Ovary (tissue), 9 donors: ENCODE measurements around the gene RBM47. TPM values are rescaled to one million over a fixed set of nuclear protein-coding genes. Genes with fewer than 3 reads are reported as not detected.

Experiments
- DNase-seq, 5 donors: peaks; one replicate each; pipeline ENCODE4 v3.0.0-alpha.2; 2019 to 2020
- H3K27ac ChIP-seq, 2 donors: fragments of 200-600 bp; one replicate each; pipeline versions ENCODE4 v1.5.1 to v1.8.0; 2019 to 2022
- H3K27me3 ChIP-seq: fragments of 200-600 bp; one replicate; pipeline ENCODE4 v1.8.0; 2022
- H3K36me3 ChIP-seq: fragments of 200-600 bp; sonication (generic); one replicate; pipeline ENCODE4 v1.5.1; 2019
- H3K4me1 ChIP-seq: one replicate; pipeline ENCODE4 v1.8.1; 2013; ENCODE audit warnings: mild to moderate bottlenecking, moderate library complexity; ENCODE audit not compliant: insufficient read depth
- H3K4me3 ChIP-seq: fragments of 200-600 bp; sonication (generic); one replicate; pipeline ENCODE4 v1.5.1; 2017
- H3K9me3 ChIP-seq, 2 donors: fragments of 200-600 bp in 1 of 2; sonication (generic) in 1 of 2; one replicate each; pipeline versions ENCODE4 v1.5.1 to v1.8.1; 2013 to 2019; ENCODE audit warnings: mild to moderate bottlenecking in 1 of 2, moderate library complexity in 1 of 2
- EP300 ChIP-seq: sonication (generic); formaldehyde crosslinking; IDR thresholded peaks from one replicate; pipeline ENCODE4 v1.6.1; 2017; ENCODE audit warnings: antibody characterized with exemption
- POLR2A ChIP-seq: fragments of 450-650 bp; IDR thresholded peaks from one replicate; pipeline ENCODE4 v1.6.1; 2017; ENCODE audit warnings: antibody characterized with exemption, mild to moderate bottlenecking, moderate library complexity
- WGBS, 3 donors: extraction: QIAGEN DNeasy Blood & Tissue Kit in 1 of 3; methylation state at CpG; one replicate each; pipeline versions ENCODE4 v1.1.5 to v1.1.7; 2013 to 2017; 5-methylcytosine and 5-hydroxymethylcytosine counted together
- intact Hi-C, 4 donors: fragments of 100-400 bp; cut with DNase I; formaldehyde crosslinking; loops; one replicate each; pipeline versions ENCODE4 v1.11.0 to v1.15.1; 2022 to 2023
- polyA plus RNA-seq, 2 donors: library from polyadenylated mRNA; stranded (reverse); fragments of 200-250 nt in 1 of 2; fragments of 350-450 nt in 1 of 2; fragmentation: Illumina TruSeq in 1 of 2; extraction: RNeasy Lipid Tissue Mini Kit (QIAGEN cat#74804) in 1 of 2; gene quantifications; one replicate each; pipeline ENCODE4 v1.2.3, GENCODE V29; 2013 to 2014
- total RNA-seq, 7 donors: library from RNA; depleted of rRNA in 2 of 7; stranded (reverse); fragments of >200 nt in 2 of 7; fragmentation: NEBNext Ultra II Directional in 3 of 7; extraction: Animal tissue kit (Norgen Biotek cat#: 25700) in 3 of 7; gene quantifications; one replicate each; pipeline versions ENCODE4 v1.1.0 to v1.2.4, GENCODE V29; 2016 to 2023
- TF ChIP-seq, protein P1 (sequence below), 3 donors: fragments of 450-650 bp in 2 of 3; fragments of 200-600 bp in 1 of 3; IDR thresholded peaks; one replicate each; pipeline versions ENCODE4 v1.5.1 to v1.8.0; 2016 to 2022; ENCODE audit warnings: antibody characterized with exemption in 3 of 3, mild to moderate bottlenecking in 1 of 3
- donor health status: DM: no; HTN: no; CAD: no; lungs with moderate emphysema.
- donor health status: DM: no; HTN: no; CAD: no.
- donor health status: Bipolar disorder and iron deficiency.
- donor health status: DM: yes; HTN: yes; CAD: no.
- donor health status: DM: no; HTN: no; CAD: no.
- donor health status: DM: yes; HTN: yes; CAD: no.

RBM47 gene
- total and polyA plus RNA-seq, 9 donors = 2.7 to 92.8 (median 10.3) TPM

DNA sequence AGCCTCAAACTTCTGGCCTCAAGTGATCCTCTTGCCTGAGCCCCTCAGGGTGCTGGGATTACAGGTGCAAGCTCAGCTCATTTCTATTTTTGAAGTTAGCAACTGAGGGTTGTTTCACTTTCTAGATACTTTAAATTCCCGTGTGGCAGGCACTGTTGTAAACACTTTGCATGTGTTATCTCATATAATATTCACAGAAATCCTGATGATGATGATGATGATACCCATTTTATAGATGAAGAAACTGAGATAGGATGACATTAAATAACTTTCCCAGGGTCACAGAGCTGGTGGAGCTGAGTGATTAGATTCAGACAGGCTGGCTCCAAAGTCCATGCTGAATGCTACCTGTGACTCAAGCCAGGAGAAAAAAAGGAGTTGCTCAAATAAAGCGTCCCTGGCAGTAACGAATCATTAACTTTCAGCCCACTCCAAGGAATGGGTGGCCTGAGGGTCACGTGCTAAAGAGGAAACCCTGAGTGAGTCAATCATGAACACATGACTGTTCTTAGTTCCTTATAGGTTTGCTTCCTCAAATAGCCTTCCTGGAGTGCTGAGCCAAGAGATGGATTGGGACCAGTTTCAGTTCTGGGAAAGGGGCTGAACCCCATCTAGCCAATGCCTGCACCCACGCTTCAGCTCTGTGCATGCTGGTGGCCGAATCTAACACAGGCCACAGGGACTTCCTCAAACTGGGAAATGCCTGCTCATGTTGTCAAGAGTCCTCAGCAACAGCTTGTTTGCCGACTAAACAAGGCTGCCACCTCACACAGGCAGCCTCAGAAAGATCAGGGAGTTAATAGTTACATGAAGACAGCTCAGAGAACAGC lies 52.8 kb downstream of the RBM47 start:
- peak; percentile 37 to 66 (median 59) for DNase-seq
- no peak overlapping the region for H3K4me3 ChIP-seq
- peak overlapping the region in 1 of 2 donors; percentile 65 for H3K27ac ChIP-seq
- H3K27me3 ChIP-seq = no peaks in the 10 kb centered on the region
- no peak for TF ChIP-seq POLR2A
- TF ChIP-seq EP300 = no peak
- TF ChIP-seq, protein P1, sequence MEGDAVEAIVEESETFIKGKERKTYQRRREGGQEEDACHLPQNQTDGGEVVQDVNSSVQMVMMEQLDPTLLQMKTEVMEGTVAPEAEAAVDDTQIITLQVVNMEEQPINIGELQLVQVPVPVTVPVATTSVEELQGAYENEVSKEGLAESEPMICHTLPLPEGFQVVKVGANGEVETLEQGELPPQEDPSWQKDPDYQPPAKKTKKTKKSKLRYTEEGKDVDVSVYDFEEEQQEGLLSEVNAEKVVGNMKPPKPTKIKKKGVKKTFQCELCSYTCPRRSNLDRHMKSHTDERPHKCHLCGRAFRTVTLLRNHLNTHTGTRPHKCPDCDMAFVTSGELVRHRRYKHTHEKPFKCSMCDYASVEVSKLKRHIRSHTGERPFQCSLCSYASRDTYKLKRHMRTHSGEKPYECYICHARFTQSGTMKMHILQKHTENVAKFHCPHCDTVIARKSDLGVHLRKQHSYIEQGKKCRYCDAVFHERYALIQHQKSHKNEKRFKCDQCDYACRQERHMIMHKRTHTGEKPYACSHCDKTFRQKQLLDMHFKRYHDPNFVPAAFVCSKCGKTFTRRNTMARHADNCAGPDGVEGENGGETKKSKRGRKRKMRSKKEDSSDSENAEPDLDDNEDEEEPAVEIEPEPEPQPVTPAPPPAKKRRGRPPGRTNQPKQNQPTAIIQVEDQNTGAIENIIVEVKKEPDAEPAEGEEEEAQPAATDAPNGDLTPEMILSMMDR (IDR thresholded peaks at IDR 0.05) = no peak
- whole genome bisulfite sequencing, 3 donors = 13 to 20% (median 18%) methylated on average over 7 of the region's 7 CpGs
- peaks cover 5% of the 10 kb centered on the region for H3K4me1 ChIP-seq
- H3K9me3 ChIP-seq = no peaks in the 10 kb centered on the region
- no peaks in the 10 kb centered on the region for H3K36me3 ChIP-seq
- intact Hi-C loops = no loop called here

DNA sequence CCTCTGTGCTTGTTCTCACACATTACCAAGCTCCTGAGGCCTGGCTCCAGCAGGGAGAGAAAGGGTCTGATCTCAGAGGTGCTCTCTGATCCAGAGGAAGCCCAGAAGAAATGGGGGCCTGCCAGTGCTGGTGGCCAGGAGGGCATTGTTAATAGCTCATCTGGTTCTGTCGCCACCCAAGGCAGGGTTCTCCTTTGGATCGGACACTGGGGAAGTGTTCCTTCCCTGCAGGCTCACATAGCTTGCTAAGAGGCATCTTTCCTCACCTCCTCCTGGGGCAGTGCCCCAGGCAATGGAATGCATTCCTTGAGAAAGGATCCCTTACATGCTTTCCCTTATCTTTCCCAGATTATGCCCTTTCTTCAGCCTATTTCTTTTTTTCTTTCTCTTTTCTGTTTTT lies 53.8 kb downstream of the RBM47 start:
- no peak for DNase-seq
- peaks cover 5% of the 10 kb centered on the region for H3K4me1 ChIP-seq
- H3K36me3 ChIP-seq = no peaks in the 10 kb centered on the region
- TF ChIP-seq, protein P1 (IDR thresholded peaks at IDR 0.05) = no peak
- TF ChIP-seq POLR2A = no peak
- TF ChIP-seq EP300 = no peak
- no peaks in the 10 kb centered on the region for H3K27me3 ChIP-seq
- H3K27ac ChIP-seq = no peak overlapping the region
- intact Hi-C loops = no loop called here
- WGBS, 3 donors = 85 to 98% (median 94%) methylated on average over 2 of the region's 2 CpGs
- no peaks in the 10 kb centered on the region for H3K9me3 ChIP-seq
- H3K4me3 ChIP-seq = no peak overlapping the region

DNA sequence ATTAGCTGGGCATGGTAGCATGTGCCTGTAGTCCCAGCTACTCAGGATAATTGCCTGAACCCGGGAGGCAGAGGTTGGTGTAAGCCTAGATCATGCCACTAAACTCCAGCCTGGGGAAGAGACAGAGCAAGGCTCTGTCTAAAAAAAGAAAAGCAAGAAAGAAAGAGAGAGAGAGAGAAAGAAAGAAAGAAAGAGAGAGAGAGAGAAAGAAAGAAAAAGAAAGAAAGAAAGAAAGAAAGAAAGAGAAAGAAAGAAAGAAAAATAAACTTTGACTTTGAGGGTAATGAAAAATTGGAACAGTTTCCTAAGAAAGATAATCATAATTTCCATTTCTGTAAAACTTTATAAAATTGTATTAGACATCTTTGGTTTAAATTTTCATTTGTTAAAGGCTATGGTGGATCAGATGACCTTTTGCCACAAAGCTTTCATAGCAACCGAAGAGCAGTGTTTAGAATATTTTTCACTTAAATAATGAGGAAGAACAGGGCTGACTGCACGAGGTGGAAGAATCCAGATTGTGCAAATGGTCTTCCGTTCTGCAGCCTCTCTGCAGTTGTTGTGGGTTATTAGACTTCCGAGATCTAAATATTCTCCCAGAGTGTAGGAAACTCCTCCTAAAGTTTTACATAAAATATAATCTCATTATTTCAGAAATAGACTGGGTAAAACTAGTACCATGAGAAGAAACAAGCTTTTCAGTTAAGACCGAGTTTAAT lies 55.9 kb downstream of the RBM47 start:
- Histone ChIP-seq H3K27me3 (no peaks in the 10 kb centered on the region), H3K9me3 (no peaks in the 10 kb centered on the region), H3K4me1 (peaks cover 5% of the 10 kb centered on the region), H3K36me3 (no peaks in the 10 kb centered on the region), H3K27ac (no peak overlapping the region), H3K4me3 (no peak overlapping the region)
- DNase-seq = no peak
- 54 to 68% (median 61%) methylated on average over 6 of the region's 6 CpGs for WGBS, 3 donors
- intact Hi-C loops = no loop called here
- TF ChIP-seq, protein P1 (IDR thresholded peaks at IDR 0.05) = no peak
- TF ChIP-seq POLR2A (no peak), EP300 (no peak)

DNA sequence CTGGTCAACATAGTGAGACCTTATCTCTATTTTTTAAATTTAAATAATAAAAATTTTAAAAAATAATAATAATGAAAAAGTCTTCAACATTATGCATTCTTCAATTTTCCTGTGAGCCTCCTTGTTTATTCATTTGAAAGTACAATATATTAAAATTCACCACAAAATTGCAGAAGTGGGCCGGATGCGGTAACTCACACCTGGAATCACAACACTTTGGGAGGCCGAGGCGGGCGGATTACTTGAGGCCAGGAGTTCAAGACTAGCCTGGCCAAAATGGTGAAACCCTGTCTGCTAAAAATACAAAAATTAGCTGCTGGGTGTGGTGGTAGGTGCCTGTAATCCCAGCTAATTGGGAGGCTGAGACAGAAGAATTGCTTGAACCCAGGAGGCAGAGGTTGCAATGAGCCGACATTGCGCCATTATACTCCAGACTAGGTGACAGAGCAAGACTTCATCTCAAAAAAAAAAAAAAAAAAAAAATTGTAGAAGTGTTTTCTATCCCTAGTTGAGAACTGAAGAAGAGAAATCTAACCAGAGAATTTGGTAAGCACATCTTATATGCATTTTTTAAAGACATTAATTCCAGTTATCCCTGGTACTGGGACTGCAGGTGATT lies 56.9 kb downstream of the RBM47 start:
- no peak overlapping the region for H3K4me3 ChIP-seq
- intact Hi-C loops = no loop called here
- no peaks in the 10 kb centered on the region for H3K36me3 ChIP-seq
- no peak overlapping the region for H3K27ac ChIP-seq
- no peaks in the 10 kb centered on the region for H3K27me3 ChIP-seq
- DNase-seq = no peak
- TF ChIP-seq EP300 = no peak
- TF ChIP-seq, protein P1 (IDR thresholded peaks at IDR 0.05) = no peak
- TF ChIP-seq POLR2A = no peak
- 89 to 93% (median 92%) methylated on average over 7 of the region's 7 CpGs for WGBS, 3 donors
- H3K9me3 ChIP-seq = no peaks in the 10 kb centered on the region
- peaks cover 5% of the 10 kb centered on the region for H3K4me1 ChIP-seq
